H9 (cell line): ENCODE data around the gene DGKB. TPM values are rescaled to one million over a fixed set of nuclear protein-coding genes. Genes with fewer than 3 reads are reported as not detected.

Source experiments
- DNase-seq: peaks from one replicate; pipeline ENCODE4 v3.0.0-alpha.2; 2017
- H2AFZ ChIP-seq: one replicate; pipeline ENCODE4 v1.6.1; 2013; ENCODE audit warnings: mild to moderate bottlenecking, low read length, control low read depth, moderate library complexity
- H2AK5ac ChIP-seq: 2 replicates; pipeline ENCODE4 v1.6.1; 2013; ENCODE audit warnings: low read length, control low read depth, mixed read lengths; ENCODE audit not compliant: insufficient read length
- H2BK120ac ChIP-seq: one replicate; pipeline ENCODE4 v1.6.1; 2013; ENCODE audit warnings: low read depth, mild to moderate bottlenecking, low read length, control low read depth, inconsistent platforms; ENCODE audit not compliant: poor library complexity, severe bottlenecking
- H2BK12ac ChIP-seq: 2 replicates; pipeline ENCODE4 v1.6.1; 2013; ENCODE audit warnings: low read length, control low read depth, mixed read lengths, low read depth; ENCODE audit not compliant: insufficient read length
- H2BK15ac ChIP-seq: 2 replicates; pipeline ENCODE4 v1.6.1; 2013; ENCODE audit warnings: low read depth, low read length, control low read depth
- H2BK20ac ChIP-seq: one replicate; pipeline ENCODE4 v1.6.1; 2013; ENCODE audit warnings: low read depth, mild to moderate bottlenecking, low read length, control low read depth, inconsistent platforms; ENCODE audit not compliant: poor library complexity, severe bottlenecking
- H2BK5ac ChIP-seq: 2 replicates; pipeline ENCODE4 v1.6.1; 2013; ENCODE audit warnings: low read length, control low read depth, mixed read lengths; ENCODE audit not compliant: insufficient read length
- H3K14ac ChIP-seq: 2 replicates; pipeline ENCODE4 v1.6.1; 2013; ENCODE audit warnings: low read length, control low read depth; ENCODE audit not compliant: insufficient read depth
- H3K18ac ChIP-seq: 2 replicates; pipeline ENCODE4 v1.6.1; 2013; ENCODE audit warnings: low read depth, mild to moderate bottlenecking, mixed read lengths, low read length, control low read depth; ENCODE audit not compliant: insufficient read length
- H3K23ac ChIP-seq: 2 replicates; pipeline ENCODE4 v1.6.1; 2013; ENCODE audit warnings: low read length, control low read depth, mixed read lengths, low read depth; ENCODE audit not compliant: insufficient read length
- H3K23me2 ChIP-seq: 2 replicates; pipeline ENCODE4 v1.6.1; 2013; ENCODE audit warnings: low read depth, mild to moderate bottlenecking, mixed read lengths, low read length, control low read depth; ENCODE audit not compliant: insufficient read length, poor library complexity, severe bottlenecking
- H3K27ac ChIP-seq: 2 replicates; pipeline ENCODE4 v1.5.1; 2013; ENCODE audit warnings: low read length, control low read depth, mixed read lengths, low read depth; ENCODE audit not compliant: insufficient read length
- H3K27me3 ChIP-seq: 2 replicates; pipeline ENCODE4 v1.6.1; 2013; ENCODE audit warnings: low read length, control low read depth, inconsistent platforms; ENCODE audit not compliant: insufficient read depth
- H3K4ac ChIP-seq: 2 replicates; pipeline ENCODE4 v1.6.1; 2013; ENCODE audit warnings: low read depth, mild to moderate bottlenecking, control low read depth, inconsistent platforms, low read length, moderate library complexity
- H3K4me1 ChIP-seq: 2 replicates; pipeline ENCODE4 v1.6.1; 2013; ENCODE audit warnings: low read length, control low read depth, inconsistent platforms; ENCODE audit not compliant: insufficient read depth
- H3K4me2 ChIP-seq: 2 replicates; pipeline ENCODE4 v1.6.1; 2013; ENCODE audit warnings: low read length, control low read depth, mixed read lengths; ENCODE audit not compliant: insufficient read length, insufficient read depth
- H3K56ac ChIP-seq: 2 replicates; pipeline ENCODE4 v1.6.1; 2013; ENCODE audit warnings: low read depth, mild to moderate bottlenecking, mixed read lengths, low read length, control low read depth; ENCODE audit not compliant: insufficient read length
- H3K79me1 ChIP-seq: 2 replicates; pipeline ENCODE4 v1.6.1; 2013; ENCODE audit warnings: low read depth, mild to moderate bottlenecking, moderate library complexity, low read length, control low read depth, inconsistent platforms; ENCODE audit not compliant: insufficient read depth, poor library complexity, severe bottlenecking
- H3K79me2 ChIP-seq: 2 replicates; pipeline ENCODE4 v1.6.1; 2013; ENCODE audit warnings: low read length, control low read depth, inconsistent platforms; ENCODE audit not compliant: insufficient read depth
- H3K9ac ChIP-seq: 2 replicates; pipeline ENCODE4 v1.6.1; 2013; ENCODE audit warnings: low read length, control low read depth, mixed read lengths; ENCODE audit not compliant: insufficient read length; ENCODE audit errors: extremely low read depth
- H3K9me3 ChIP-seq: one replicate; pipeline ENCODE4 v1.6.1; 2013; ENCODE audit warnings: low read depth, low read length, inconsistent platforms; ENCODE audit not compliant: control insufficient read depth
- H3T11ph ChIP-seq: one replicate; pipeline ENCODE4 v1.6.1; 2013; ENCODE audit warnings: mild to moderate bottlenecking, low read length, control low read depth, inconsistent platforms
- H4K20me1 ChIP-seq: one replicate; pipeline ENCODE4 v1.6.1; 2013; ENCODE audit not compliant: control insufficient read depth, insufficient read length, insufficient read depth
- H4K5ac ChIP-seq: 2 replicates; pipeline ENCODE4 v1.6.1; 2013; ENCODE audit warnings: low read depth, mild to moderate bottlenecking, mixed read lengths, low read length, control low read depth; ENCODE audit not compliant: insufficient read length
- H4K8ac ChIP-seq: replicated peaks from 2 replicates; pipeline ENCODE4 v1.6.1; 2013; ENCODE audit warnings: low read length, control low read depth, mixed read lengths, low read depth; ENCODE audit not compliant: insufficient read length
- H4K91ac ChIP-seq: 2 replicates; pipeline ENCODE4 v1.6.1; 2013; ENCODE audit warnings: low read depth, mild to moderate bottlenecking, moderate library complexity, mixed read lengths, low read length, control low read depth; ENCODE audit not compliant: insufficient read length
- H3K27ac Mint-ChIP-seq, 3 experiments: 2 replicates in 2 of 3; 3 replicates in 1 of 3; pipeline ENCODE4 v1.8.0; 2020 to 2021; ENCODE audit warnings: mixed read lengths in 3 of 3, mild to moderate bottlenecking in 1 of 3, moderate library complexity in 1 of 3
- H3K27me3 Mint-ChIP-seq: 2 replicates; pipeline ENCODE4 v1.8.0; 2021; ENCODE audit warnings: low read depth, mild to moderate bottlenecking, moderate library complexity, mixed read lengths
- H3K36me3 Mint-ChIP-seq, 3 experiments: 2 replicates in 2 of 3; 3 replicates in 1 of 3; pipeline ENCODE4 v1.8.0; 2020 to 2021; ENCODE audit warnings: low read depth in 3 of 3, mixed read lengths in 3 of 3; ENCODE audit not compliant: insufficient read depth in 1 of 3
- H3K4me1 Mint-ChIP-seq, 2 experiments: 2 replicates each; pipeline ENCODE4 v1.8.0; 2020; ENCODE audit warnings: mixed read lengths in 2 of 2
- H3K4me3 Mint-ChIP-seq, 2 experiments: 2 replicates in 1 of 2; 3 replicates in 1 of 2; pipeline ENCODE4 v1.8.0; 2020 to 2021; ENCODE audit warnings: mild to moderate bottlenecking in 2 of 2, mixed read lengths in 2 of 2, moderate library complexity in 1 of 2
- H3K9me3 Mint-ChIP-seq, 2 experiments: 2 replicates in 1 of 2; 3 replicates in 1 of 2; pipeline ENCODE4 v1.8.0; 2020; ENCODE audit warnings: mild to moderate bottlenecking in 2 of 2, mixed read lengths in 2 of 2, moderate library complexity in 1 of 2
- CTCF ChIP-seq: fragments of 200-600 bp; sonication (generic); conservative IDR thresholded peaks from 3 replicates; pipeline ENCODE4 v1.8.0; 2021; ENCODE audit warnings: antibody characterized with exemption, mild to moderate bottlenecking
- WGBS: extraction: QIAGEN DNeasy Blood & Tissue Kit; methylation state at CpG from one replicate; pipeline ENCODE4 v1.1.7; 2013; ENCODE audit warnings: missing lambda C conversion rate, low lambda C conversion rate, mixed read lengths; ENCODE audit not compliant: insufficient read length; ENCODE audit errors: extremely low coverage; 5-methylcytosine and 5-hydroxymethylcytosine counted together
- total RNA-seq: library from RNA; stranded (reverse); gene quantifications from 2 replicates; pipeline ENCODE4 v1.2.1, GENCODE V29; 2021

Gene DGKB
- total RNA-seq, 1 experiment from 2014 or later, result 0.26 TPM

GRCh38 chr7:14201353-14201752, 701.2 kb downstream of the DGKB start:
- no peak overlapping the region for H3K14ac ChIP-seq
- H4K91ac ChIP-seq, result no peak overlapping the region
- H3K56ac ChIP-seq, result no peak overlapping the region
- H3K4ac ChIP-seq, result no peak overlapping the region
- no peak overlapping the region for H3K18ac ChIP-seq
- no peak overlapping the region for H2BK20ac ChIP-seq
- no peak overlapping the region for H3K4me3 Mint-ChIP-seq
- no peak overlapping the region for H2BK5ac ChIP-seq
- H3K27ac ChIP-seq, result no peak overlapping the region
- no peak overlapping the region; the same call in 1 of the 2 replicates for H2BK15ac ChIP-seq
- H2AK5ac ChIP-seq, result no peak overlapping the region
- H2BK12ac ChIP-seq, result no peak overlapping the region
- peaks cover 4% of the 10 kb centered on the region in 2 experiments; a peak in 3 of 4 replicates for H3K4me1 Mint-ChIP-seq
- H3K9ac ChIP-seq, result no peak overlapping the region
- H3K23ac ChIP-seq, result no peak overlapping the region
- no peak overlapping the region for H3T11ph ChIP-seq
- peaks cover 0 to 4% (median 2%) of the 10 kb centered on the region in 3 experiments; a peak in 4 of 7 replicates for H3K36me3 Mint-ChIP-seq
- H3K27ac Mint-ChIP-seq, result no peak overlapping the region; a peak in 1 of 7 replicates
- no peaks in the 10 kb centered on the region for H3K79me1 ChIP-seq
- no peaks in the 10 kb centered on the region for H3K27me3 ChIP-seq
- no peaks in the 10 kb centered on the region for H3K23me2 ChIP-seq
- H3K4me1 ChIP-seq, result no peaks in the 10 kb centered on the region
- H3K79me2 ChIP-seq, result no peaks in the 10 kb centered on the region
- DNase-seq, result no peak
- H4K20me1 ChIP-seq, result no peaks in the 10 kb centered on the region
- no peak overlapping the region for H3K4me2 ChIP-seq
- TF ChIP-seq CTCF, result no peak
- no peaks in the 10 kb centered on the region for H3K27me3 Mint-ChIP-seq
- no peak overlapping the region for H2AFZ ChIP-seq
- no peak overlapping the region for H4K5ac ChIP-seq
- H3K9me3 Mint-ChIP-seq, result peaks cover 3 to 11% of the 10 kb centered on the region in 2 experiments; a peak in 4 of 5 replicates
- H3K9me3 ChIP-seq, result no peaks in the 10 kb centered on the region
- H2BK120ac ChIP-seq, result no peak overlapping the region
- no CpG with 5 or more reads among the region's 3 CpGs for WGBS
- no peak overlapping the region for H4K8ac ChIP-seq
